Measurements from ENCODE around the gene AMBRA1. TPM values are rescaled to one million over a fixed set of nuclear protein-coding genes. Genes with fewer than 3 reads are reported as not detected.

The AMBRA1 gene
- total RNA-seq, 1 experiment from 2014 or later: 15.8 TPM

DNA sequence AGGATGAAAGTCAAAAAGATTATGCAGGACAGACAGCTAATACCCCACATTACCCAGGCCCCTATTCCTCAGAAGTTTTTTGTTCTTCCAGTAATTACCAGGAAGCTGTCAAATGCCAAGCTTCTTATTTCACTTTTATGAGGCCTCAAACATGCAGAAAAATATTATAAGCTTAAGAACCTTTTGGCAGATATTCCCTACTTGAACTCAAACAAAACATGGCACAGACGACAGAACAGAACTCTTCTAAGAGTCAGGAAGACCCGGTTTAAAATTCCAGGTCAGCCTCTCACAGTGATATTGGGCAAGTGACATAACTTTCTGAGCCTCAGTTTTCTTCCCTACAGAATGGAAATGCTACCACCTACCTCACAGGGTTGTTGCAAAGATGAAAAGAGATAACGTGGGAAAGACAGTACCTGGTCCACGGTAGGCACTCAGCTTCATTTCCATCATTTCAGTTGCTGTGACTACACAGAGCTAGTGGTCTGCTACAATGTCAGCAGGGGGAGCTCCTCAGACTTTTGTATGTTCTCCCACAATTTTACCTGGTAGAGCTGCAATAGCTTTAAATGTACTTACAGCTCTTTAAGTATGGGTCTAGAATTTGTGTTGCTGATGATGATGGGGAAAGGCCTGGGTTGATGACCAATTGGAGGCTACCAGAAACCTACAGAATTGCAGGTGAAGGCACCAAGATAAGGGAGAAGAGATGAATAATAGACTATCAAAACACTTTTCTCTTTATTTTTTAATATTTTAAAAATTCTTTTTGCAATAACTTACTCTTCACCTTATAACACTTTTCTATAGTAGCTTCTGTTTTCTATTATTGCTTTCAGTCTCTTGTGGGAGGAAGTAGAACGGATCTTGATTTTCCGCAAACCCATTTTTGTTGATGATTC, 103.9 kb downstream of the AMBRA1 start:
- Histone ChIP-seq H4K20me1 (ENCODE audit: low read length) (no peaks in the 10 kb centered on the region), H3K27ac (ENCODE audit: low read length) (no peak overlapping the region), H3K27me3 (ENCODE audit: low read length) (no peaks in the 10 kb centered on the region), H3K36me3 (ENCODE audit: low read depth, low read length) (no peaks in the 10 kb centered on the region), H3F3A (ENCODE audit: low read length, unreplicated experiment) (no peaks in the 10 kb centered on the region), H3K79me2 (ENCODE audit: low read length) (no peaks in the 10 kb centered on the region), H3K9ac (ENCODE audit: low read length) (no peak overlapping the region), H3K9me3 (ENCODE audit: low read length) (no peaks in the 10 kb centered on the region), H3K4me2 (ENCODE audit: low read length) (no peak overlapping the region), H2AFZ (ENCODE audit: low read length) (no peak overlapping the region), H3K9me2 (replicated peaks; ENCODE audit: low read length) (no peaks in the 10 kb centered on the region), H3K4me3 (ENCODE audit: low read length) (no peak overlapping the region), H3K4me1 (ENCODE audit: insufficient read depth, low read length) (no peaks in the 10 kb centered on the region)
- POLR2A ChIA-PET (ENCODE audit: unreplicated experiment): interaction anchor here (0.6 kb wide), 3 partner anchors 30 to 236 kb away, joined by 3 to 4 read pairs (median 3); no protein-coding TSS in a partner anchor
- ATAC-seq (peak; percentile 95), DNase-seq (peak; percentile 59)
- TF ChIP-seq EZH2 (IDR thresholded peaks at IDR 0.05; ENCODE audit: low read length, unreplicated experiment) (no peak), EZH2phosphoT487 (IDR thresholded peaks at IDR 0.05; ENCODE audit: borderline replicate concordance, low read length) (no peak)
- TF ChIP-seq, protein P1, sequence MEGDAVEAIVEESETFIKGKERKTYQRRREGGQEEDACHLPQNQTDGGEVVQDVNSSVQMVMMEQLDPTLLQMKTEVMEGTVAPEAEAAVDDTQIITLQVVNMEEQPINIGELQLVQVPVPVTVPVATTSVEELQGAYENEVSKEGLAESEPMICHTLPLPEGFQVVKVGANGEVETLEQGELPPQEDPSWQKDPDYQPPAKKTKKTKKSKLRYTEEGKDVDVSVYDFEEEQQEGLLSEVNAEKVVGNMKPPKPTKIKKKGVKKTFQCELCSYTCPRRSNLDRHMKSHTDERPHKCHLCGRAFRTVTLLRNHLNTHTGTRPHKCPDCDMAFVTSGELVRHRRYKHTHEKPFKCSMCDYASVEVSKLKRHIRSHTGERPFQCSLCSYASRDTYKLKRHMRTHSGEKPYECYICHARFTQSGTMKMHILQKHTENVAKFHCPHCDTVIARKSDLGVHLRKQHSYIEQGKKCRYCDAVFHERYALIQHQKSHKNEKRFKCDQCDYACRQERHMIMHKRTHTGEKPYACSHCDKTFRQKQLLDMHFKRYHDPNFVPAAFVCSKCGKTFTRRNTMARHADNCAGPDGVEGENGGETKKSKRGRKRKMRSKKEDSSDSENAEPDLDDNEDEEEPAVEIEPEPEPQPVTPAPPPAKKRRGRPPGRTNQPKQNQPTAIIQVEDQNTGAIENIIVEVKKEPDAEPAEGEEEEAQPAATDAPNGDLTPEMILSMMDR (conservative IDR thresholded peaks at IDR 0.05; ENCODE audit: low read depth, low read length): peak; percentile 71
- CTCF ChIA-PET: interaction anchor here (0.6 to 1.9 kb wide), 10 partner anchors 10 to 128 kb away, joined by 3 to 27 read pairs (median 4); partner anchors contain the start of genes AMBRA1 and ATG13
- intact Hi-C loops (cut with micrococcal nuclease): loop anchor here (2.0 kb wide), 2 partner anchors 39 to 49 kb away; no protein-coding TSS in a partner anchor
- BruUV-seq (replicated peaks): no TSS peak

DNA sequence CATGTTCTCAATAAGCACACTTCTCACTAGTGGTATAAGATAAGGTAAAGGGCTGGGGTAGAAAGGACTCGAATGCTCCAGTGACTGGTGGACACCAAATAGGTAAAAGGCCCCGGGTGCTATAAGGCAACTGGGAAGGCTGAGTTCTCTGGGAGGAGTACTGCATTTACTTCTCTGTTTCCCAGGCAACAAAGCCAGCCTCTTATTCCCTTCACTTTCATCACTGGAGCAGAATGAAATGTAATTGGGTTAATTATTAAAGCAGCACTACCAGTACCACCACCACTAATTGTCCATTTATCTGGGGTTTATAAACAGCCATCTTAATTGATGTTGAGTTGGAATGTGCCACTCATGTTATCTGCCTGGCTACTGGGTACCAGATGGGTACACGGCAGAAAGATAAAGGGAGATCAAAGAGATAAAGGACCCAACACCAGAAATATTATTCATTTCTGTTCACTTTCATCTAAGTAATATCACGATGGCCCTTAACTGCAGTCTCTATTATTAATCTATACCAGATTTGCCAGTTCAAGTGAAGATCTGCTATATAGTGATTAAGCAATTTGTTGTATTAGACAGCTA, 107.9 kb downstream of the AMBRA1 start:
- DNase-seq (no peak), ATAC-seq (no peak)
- BruUV-seq (replicated peaks): no TSS peak
- Histone ChIP-seq H2AFZ (ENCODE audit: low read length) (no peak overlapping the region), H3F3A (ENCODE audit: low read length, unreplicated experiment) (no peaks in the 10 kb centered on the region), H3K9ac (ENCODE audit: low read length) (no peak overlapping the region), H3K79me2 (ENCODE audit: low read length) (no peaks in the 10 kb centered on the region), H3K4me2 (ENCODE audit: low read length) (no peak overlapping the region), H3K4me3 (ENCODE audit: low read length) (no peak overlapping the region), H4K20me1 (ENCODE audit: low read length) (no peaks in the 10 kb centered on the region), H3K9me3 (ENCODE audit: low read length) (no peaks in the 10 kb centered on the region), H3K27me3 (ENCODE audit: low read length) (no peaks in the 10 kb centered on the region), H3K27ac (ENCODE audit: low read length) (no peak overlapping the region), H3K36me3 (ENCODE audit: low read depth, low read length) (no peaks in the 10 kb centered on the region), H3K9me2 (replicated peaks; ENCODE audit: low read length) (no peaks in the 10 kb centered on the region), H3K4me1 (ENCODE audit: insufficient read depth, low read length) (no peaks in the 10 kb centered on the region)
- ChIA-PET CTCF (no interaction called here), POLR2A (ENCODE audit: unreplicated experiment) (no interaction called here)
- TF ChIP-seq, protein P1 (conservative IDR thresholded peaks at IDR 0.05; ENCODE audit: low read depth, low read length): no peak
- TF ChIP-seq EZH2phosphoT487 (IDR thresholded peaks at IDR 0.05; ENCODE audit: borderline replicate concordance, low read length): no peak
- TF ChIP-seq EZH2 (IDR thresholded peaks at IDR 0.05; ENCODE audit: low read length, unreplicated experiment): no peak
- intact Hi-C loops (cut with micrococcal nuclease): no loop called here
